ENCODE data around the gene ADARB2. TPM values are rescaled to one million over a fixed set of nuclear protein-coding genes. Genes with fewer than 3 reads are reported as not detected.

The ADARB2 gene
- total RNA-seq, 3 donors from 2014 or later = 0.31 to 4.2 TPM; not detected in 1

- intact Hi-C loops (cut with DNase I, micrococcal nuclease) = no loop called here
- Histone ChIP-seq H3K9me3 (no peaks in the 10 kb centered on the region), H3K4me1 (ENCODE audit: low read depth) (peaks cover 3% of the 10 kb centered on the region), H3K4me3 (no peak overlapping the region), H3K36me3 (ENCODE audit: low read depth) (no peaks in the 10 kb centered on the region)
- no peak for DNase-seq
- no peak for ATAC-seq
- no peak for TF ChIP-seq CTCF (IDR thresholded peaks at IDR 0.05)
Measured at GRCh38 chr10:1658658-1659057, 78.7 kb downstream of the ADARB2 start.

GRCh38 chr10:1657479-1657878, 79.8 kb downstream of the ADARB2 start:
- H3K36me3 ChIP-seq (ENCODE audit: low read depth) = no peaks in the 10 kb centered on the region
- intact Hi-C loops (cut with DNase I, micrococcal nuclease) = no loop called here
- no peak overlapping the region for H3K4me3 ChIP-seq
- ATAC-seq = no peak
- no peaks in the 10 kb centered on the region for H3K9me3 ChIP-seq
- TF ChIP-seq CTCF (IDR thresholded peaks at IDR 0.05) = no peak
- H3K4me1 ChIP-seq (ENCODE audit: low read depth) = peaks cover 3% of the 10 kb centered on the region
- no peak for DNase-seq

GRCh38 chr10:1655367-1655766, 82.0 kb downstream of the ADARB2 start:
- Histone ChIP-seq H3K36me3 (ENCODE audit: low read depth) (no peaks in the 10 kb centered on the region), H3K9me3 (no peaks in the 10 kb centered on the region), H3K4me1 (ENCODE audit: low read depth) (peaks cover 3% of the 10 kb centered on the region), H3K4me3 (no peak overlapping the region)
- TF ChIP-seq CTCF (IDR thresholded peaks at IDR 0.05) = no peak
- no peak for DNase-seq
- intact Hi-C loops (cut with DNase I, micrococcal nuclease) = no loop called here
- peak; percentile 33 for ATAC-seq

- ATAC-seq (peak; percentile 35), DNase-seq (peak in 1 of 3 donors; percentile 16)
- no peaks in the 10 kb centered on the region for H3K36me3 ChIP-seq (ENCODE audit: low read depth)
- H3K9me3 ChIP-seq = no peaks in the 10 kb centered on the region
- peaks cover 3% of the 10 kb centered on the region for H3K4me1 ChIP-seq (ENCODE audit: low read depth)
- no peak overlapping the region for H3K4me3 ChIP-seq
- intact Hi-C loops (cut with DNase I, micrococcal nuclease) = no loop called here
- TF ChIP-seq CTCF (IDR thresholded peaks at IDR 0.05) = no peak
Measured at GRCh38 chr10:1654811-1655356, 82.4 kb downstream of the ADARB2 start.

GRCh38 chr10:1654247-1654646, 83.1 kb downstream of the ADARB2 start:
- no peak overlapping the region for H3K4me3 ChIP-seq
- no peaks in the 10 kb centered on the region for H3K36me3 ChIP-seq (ENCODE audit: low read depth)
- TF ChIP-seq CTCF (IDR thresholded peaks at IDR 0.05) = no peak
- no peak for DNase-seq
- H3K9me3 ChIP-seq = no peaks in the 10 kb centered on the region
- intact Hi-C loops (cut with DNase I, micrococcal nuclease) = no loop called here
- ATAC-seq = no peak
- peaks cover 3% of the 10 kb centered on the region for H3K4me1 ChIP-seq (ENCODE audit: low read depth)

- no peak for TF ChIP-seq CTCF (IDR thresholded peaks at IDR 0.05)
- no peak overlapping the region for H3K4me3 ChIP-seq
- ATAC-seq (no peak), DNase-seq (no peak)
- H3K9me3 ChIP-seq = no peaks in the 10 kb centered on the region
- H3K4me1 ChIP-seq (ENCODE audit: low read depth) = peaks cover 3% of the 10 kb centered on the region
- no peaks in the 10 kb centered on the region for H3K36me3 ChIP-seq (ENCODE audit: low read depth)
- intact Hi-C loops (cut with DNase I, micrococcal nuclease) = no loop called here
Measured at GRCh38 chr10:1653321-1653720, 84.0 kb downstream of the ADARB2 start.
